GM23338 (cell line): ENCODE measurements around the gene CRADD. TPM values are rescaled to one million over a fixed set of nuclear protein-coding genes. Genes with fewer than 3 reads are reported as not detected.
A peak's percentile ranks its signal among the peaks of the same experiment; 100 is the strongest.

Experiments
- ATAC-seq: fragments of 200-7000 bp; cut with Tn5 transposase; 3 replicates; pipeline ENCODE4 v1.9.1; 2020
- DNase-seq: peaks from one replicate; pipeline ENCODE4 v3.0.0-alpha.2; 2015; ENCODE audit warnings: low spot score
- H2AFZ ChIP-seq: fragments of 200-600 bp; sonication (generic); 2 replicates; pipeline ENCODE4 v1.8.0; 2016; ENCODE audit warnings: antibody characterized with exemption, mild to moderate bottlenecking, moderate library complexity
- H3F3A ChIP-seq: fragments of 200-600 bp; sonication (generic); replicated peaks from 2 replicates; pipeline ENCODE4 v1.8.0; 2017; ENCODE audit warnings: antibody characterized with exemption, mixed run types, low read depth
- H3K27ac ChIP-seq: fragments of 200-600 bp; sonication (generic); 2 replicates; pipeline ENCODE4 v1.6.1; 2016; ENCODE audit warnings: low read depth
- H3K27me3 ChIP-seq: fragments of 200-600 bp; sonication (generic); 2 replicates; pipeline ENCODE4 v1.8.0; 2016; ENCODE audit warnings: mild to moderate bottlenecking, mixed run types, moderate library complexity; ENCODE audit not compliant: insufficient read depth
- H3K36me3 ChIP-seq: fragments of 200-600 bp; sonication (generic); 2 replicates; pipeline ENCODE4 v1.8.0; 2016; ENCODE audit warnings: mild to moderate bottlenecking; ENCODE audit not compliant: insufficient read depth
- H3K4me1 ChIP-seq: fragments of 200-600 bp; sonication (generic); 2 replicates; pipeline ENCODE4 v1.8.0; 2016; ENCODE audit warnings: mild to moderate bottlenecking, moderate library complexity; ENCODE audit not compliant: insufficient read depth
- H3K4me2 ChIP-seq: fragments of 200-600 bp; sonication (generic); 2 replicates; pipeline ENCODE4 v1.7.1; 2017; ENCODE audit warnings: mixed run types
- H3K4me3 ChIP-seq: fragments of 200-600 bp; sonication (generic); 2 replicates; pipeline ENCODE4 v1.6.1; 2016; ENCODE audit warnings: mixed run types
- H3K79me2 ChIP-seq: fragments of 200-600 bp; sonication (generic); replicated peaks from 2 replicates; pipeline ENCODE4 v1.8.0; 2017; ENCODE audit warnings: mild to moderate bottlenecking; ENCODE audit not compliant: insufficient read depth
- H3K9me2 ChIP-seq: fragments of 200-600 bp; sonication (generic); 2 replicates; pipeline ENCODE4 v1.8.0; 2017; ENCODE audit not compliant: insufficient read depth
- H4K20me1 ChIP-seq: fragments of 200-600 bp; sonication (generic); replicated peaks from 2 replicates; pipeline ENCODE4 v1.8.0; 2017; ENCODE audit warnings: mild to moderate bottlenecking; ENCODE audit not compliant: insufficient read depth
- H3K27ac Mint-ChIP-seq: 2 replicates; pipeline ENCODE4 v1.8.0; 2020; ENCODE audit warnings: inconsistent platforms, mild to moderate bottlenecking, moderate library complexity, mixed read lengths
- H3K27me3 Mint-ChIP-seq: 3 replicates; pipeline ENCODE4 v1.8.0; 2022; ENCODE audit warnings: low read depth, mild to moderate bottlenecking, moderate library complexity, mixed read lengths, inconsistent platforms; ENCODE audit not compliant: insufficient read depth, poor library complexity
- H3K36me3 Mint-ChIP-seq: 3 replicates; pipeline ENCODE4 v1.8.0; 2021; ENCODE audit warnings: low read depth, mild to moderate bottlenecking, inconsistent platforms, moderate library complexity, mixed read lengths
- H3K4me1 Mint-ChIP-seq: 3 replicates; pipeline ENCODE4 v1.8.0; 2020; ENCODE audit warnings: mild to moderate bottlenecking, inconsistent platforms, mixed read lengths
- H3K4me3 Mint-ChIP-seq: 3 replicates; pipeline ENCODE4 v1.8.0; 2021; ENCODE audit warnings: moderate library complexity, mild to moderate bottlenecking, inconsistent platforms, mixed read lengths
- H3K9me3 Mint-ChIP-seq: 3 replicates; pipeline ENCODE4 v1.8.0; 2020; ENCODE audit warnings: moderate library complexity, mild to moderate bottlenecking, inconsistent platforms, mixed read lengths
- CREB1 ChIP-seq: fragments of 250-450 bp; sonication (Bioruptor Pico); IDR thresholded peaks from 2 replicates; pipeline ENCODE4 v1.5.0; 2020; ENCODE audit warnings: low read depth, mild to moderate bottlenecking, moderate library complexity
- ETS1 ChIP-seq: IDR thresholded peaks from 2 replicates; pipeline ENCODE4 v1.6.1; 2016; ENCODE audit warnings: antibody characterized with exemption
- NANOG ChIP-seq: IDR thresholded peaks from 2 replicates; pipeline ENCODE4 v1.6.1; 2016; ENCODE audit warnings: antibody characterized with exemption, borderline replicate concordance
- REST ChIP-seq: IDR thresholded peaks from one replicate; pipeline ENCODE4 v1.6.1; 2018; ENCODE audit warnings: antibody characterized with exemption; ENCODE audit not compliant: unreplicated experiment
- polyA plus RNA-seq: library from polyadenylated mRNA; unstranded; fragments of >200 nt; fragmentation: Nextera tagmentation; extraction: Ambion mirVana; gene quantifications from 2 replicates; pipeline ENCODE4 v1.2.1, GENCODE V29; 2016
- total RNA-seq: library from RNA; depleted of rRNA; stranded (reverse); fragments of >200 nt; shearing (Covaris generic); gene quantifications from 2 replicates; pipeline ENCODE4 v1.2.3, GENCODE V29; 2014

CRADD gene
- total and polyA plus RNA-seq, 2 experiments from 2014 or later, result 6.3 to 27.9 TPM

GRCh38 chr12:93663006-93663728, 14.0 kb upstream of the CRADD start:
- H3K79me2 ChIP-seq, result no peaks in the 10 kb centered on the region
- no peak overlapping the region for H3K27ac ChIP-seq
- no peak for ATAC-seq
- H2AFZ ChIP-seq, result peak overlapping the region; percentile 74; the same call in 1 of the 2 replicates
- DNase-seq, result no peak
- H3K27me3 Mint-ChIP-seq, result no peaks in the 10 kb centered on the region
- no peaks in the 10 kb centered on the region for H3F3A ChIP-seq
- no peaks in the 10 kb centered on the region for H3K27me3 ChIP-seq
- no peak overlapping the region for H3K27ac Mint-ChIP-seq
- TF ChIP-seq REST, result no peak
- no peaks in the 10 kb centered on the region for H4K20me1 ChIP-seq
- H3K9me2 ChIP-seq, result peaks cover 10% of the 10 kb centered on the region; the same call in 1 of the 2 replicates
- H3K4me1 ChIP-seq, result peaks cover 3% of the 10 kb centered on the region; the same call in 1 of the 2 replicates
- H3K4me1 Mint-ChIP-seq, result peaks cover 8% of the 10 kb centered on the region; the same call in 2 of the 3 replicates
- H3K9me3 Mint-ChIP-seq, result no peaks in the 10 kb centered on the region
- H3K4me3 Mint-ChIP-seq, result no peak overlapping the region
- no peak overlapping the region for H3K4me2 ChIP-seq
- H3K36me3 Mint-ChIP-seq, result no peaks in the 10 kb centered on the region
- H3K36me3 ChIP-seq, result no peaks in the 10 kb centered on the region
- H3K4me3 ChIP-seq, result no peak overlapping the region

GRCh38 chr12:93663729-93664084, 13.5 kb upstream of the CRADD start:
- no peaks in the 10 kb centered on the region for H3K27me3 Mint-ChIP-seq
- ATAC-seq, result no peak

GRCh38 chr12:93664573-93665138, 12.5 kb upstream of the CRADD start:
- peaks cover 8% of the 10 kb centered on the region; the same call in 2 of the 3 replicates for H3K4me1 Mint-ChIP-seq
- H3K27me3 Mint-ChIP-seq, result no peaks in the 10 kb centered on the region
- H3K36me3 Mint-ChIP-seq, result no peaks in the 10 kb centered on the region; the same call in 2 of the 3 replicates
- H3K79me2 ChIP-seq, result no peaks in the 10 kb centered on the region
- H3K9me3 Mint-ChIP-seq, result no peaks in the 10 kb centered on the region; the same call in 2 of the 3 replicates
- no peak overlapping the region for H3K4me3 ChIP-seq
- DNase-seq (no peak), ATAC-seq (no peak)
- H3K4me1 ChIP-seq, result peaks cover 3% of the 10 kb centered on the region; the same call in 1 of the 2 replicates
- H3K27ac ChIP-seq, result no peak overlapping the region
- H3F3A ChIP-seq, result no peaks in the 10 kb centered on the region
- no peak overlapping the region for H2AFZ ChIP-seq
- no peak overlapping the region for H3K27ac Mint-ChIP-seq
- H3K27me3 ChIP-seq, result no peaks in the 10 kb centered on the region
- no peaks in the 10 kb centered on the region for H4K20me1 ChIP-seq
- H3K4me2 ChIP-seq, result no peak overlapping the region
- H3K4me3 Mint-ChIP-seq, result no peak overlapping the region
- no peaks in the 10 kb centered on the region for H3K36me3 ChIP-seq
- H3K9me2 ChIP-seq, result peaks cover 10% of the 10 kb centered on the region; the same call in 1 of the 2 replicates
- no peak for TF ChIP-seq NANOG
- no peak for TF ChIP-seq ETS1
- no peak for TF ChIP-seq CREB1 (CRISPR knock-in tag)

More at GRCh38 chr12:93663729-93664084, 13.5 kb upstream of the CRADD start:
- no peak overlapping the region for H2AFZ ChIP-seq
- no peak overlapping the region for H3K4me3 Mint-ChIP-seq
- no peak overlapping the region for H3K4me3 ChIP-seq
- TF ChIP-seq CREB1 (CRISPR knock-in tag), result no peak
- peaks cover 10% of the 10 kb centered on the region; the same call in 1 of the 2 replicates for H3K9me2 ChIP-seq
- no peaks in the 10 kb centered on the region; the same call in 2 of the 3 replicates for H3K9me3 Mint-ChIP-seq
- no peak for DNase-seq
- H3K4me1 ChIP-seq, result peaks cover 3% of the 10 kb centered on the region; the same call in 1 of the 2 replicates
- H4K20me1 ChIP-seq, result no peaks in the 10 kb centered on the region
- H3K36me3 Mint-ChIP-seq, result no peaks in the 10 kb centered on the region; the same call in 2 of the 3 replicates
- no peaks in the 10 kb centered on the region for H3F3A ChIP-seq
- H3K36me3 ChIP-seq, result no peaks in the 10 kb centered on the region
- no peak overlapping the region for H3K27ac ChIP-seq
- no peak overlapping the region for H3K4me2 ChIP-seq
- peaks cover 8% of the 10 kb centered on the region; the same call in 2 of the 3 replicates for H3K4me1 Mint-ChIP-seq
- H3K27me3 ChIP-seq, result no peaks in the 10 kb centered on the region
- H3K27ac Mint-ChIP-seq, result no peak overlapping the region
- H3K79me2 ChIP-seq, result no peaks in the 10 kb centered on the region
